NCI-H1417 treated with DMSO at 0.1 percent for 48 hours (cell line): ENCODE results near the gene MAD2L1.

Experiments
- DNase-seq: peaks from one replicate; lab custom pipeline; 2025; lab: John Stamatoyannopoulos, UW

The MAD2L1 gene

DNA sequence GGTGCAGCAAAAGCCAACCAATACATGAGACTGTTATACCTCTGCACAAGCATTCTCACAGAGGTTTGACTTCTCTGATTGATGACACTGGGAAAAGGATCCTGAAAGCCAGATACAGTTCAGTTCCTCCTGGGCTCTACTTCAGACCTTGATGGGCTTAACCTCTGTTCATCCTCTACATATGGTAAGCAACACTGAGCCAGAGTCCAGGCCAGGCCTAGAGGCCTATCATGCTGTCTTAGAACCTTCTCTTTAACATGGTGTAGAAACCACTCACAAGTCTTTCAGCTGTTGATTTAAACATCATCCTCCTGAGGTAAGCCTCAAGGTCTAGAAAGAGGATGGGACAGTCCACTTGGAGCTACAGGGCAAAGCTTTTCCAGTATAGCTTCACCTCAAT lies 9.2 kb downstream of the MAD2L1 start:
- DNase-seq, result no peak

DNA sequence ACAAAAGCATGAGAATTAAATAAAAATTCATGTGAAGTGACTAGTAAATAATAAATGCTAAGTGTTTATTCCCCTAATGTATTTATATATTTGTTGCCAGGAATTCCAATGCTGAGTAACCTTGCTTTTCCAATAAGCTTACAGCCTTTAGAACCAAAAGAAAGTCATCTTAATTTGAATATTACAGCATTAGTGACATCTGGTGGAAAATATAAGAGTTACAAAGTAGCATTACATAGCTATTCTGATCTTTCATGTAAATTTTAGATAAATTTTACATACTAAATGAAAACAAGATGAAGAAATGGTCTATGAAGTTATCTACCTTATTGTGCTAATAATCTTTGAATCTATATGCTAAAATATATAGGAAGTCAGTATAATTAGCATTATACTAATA lies 10.4 kb downstream of the MAD2L1 start:
- DNase-seq, result no peak

DNA sequence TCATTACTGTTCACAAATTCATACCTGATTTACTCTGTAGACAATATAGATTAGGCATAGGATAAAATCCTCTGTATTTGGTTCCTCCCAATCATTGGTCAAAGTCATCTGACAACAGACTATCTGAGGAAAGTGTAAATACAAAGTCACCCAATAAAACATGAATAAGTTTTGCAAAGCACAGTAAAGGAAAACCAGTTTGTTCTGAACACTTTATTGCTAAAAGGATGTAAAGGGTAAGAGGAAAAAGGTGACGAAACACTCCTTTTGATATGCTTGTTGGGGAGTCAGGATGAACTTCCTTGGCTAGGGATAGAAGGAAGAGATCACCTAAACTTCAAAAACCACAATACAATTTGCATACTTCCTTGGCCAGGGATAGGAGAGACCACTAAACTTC lies 10.9 kb downstream of the MAD2L1 start:
- DNase-seq, result no peak

DNA sequence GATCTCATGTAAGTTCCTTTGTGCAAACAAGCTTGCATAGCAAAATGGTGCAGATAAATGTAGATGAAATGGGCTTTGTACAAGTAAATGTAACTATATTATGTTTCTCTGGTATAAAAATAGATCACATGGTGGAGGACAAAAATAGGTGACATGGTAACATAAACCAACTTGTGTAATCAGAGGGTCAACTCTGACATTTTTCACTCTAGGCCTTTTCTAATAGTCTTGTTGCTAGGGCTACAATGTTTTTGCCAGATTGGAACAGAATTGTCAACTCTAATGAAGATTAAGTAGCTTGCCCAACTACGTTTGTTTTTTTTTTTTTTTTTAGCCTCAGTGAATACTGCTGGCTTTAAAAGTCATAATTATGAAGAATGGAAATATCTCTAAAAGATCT lies 11.5 kb downstream of the MAD2L1 start:
- no peak for DNase-seq

DNA sequence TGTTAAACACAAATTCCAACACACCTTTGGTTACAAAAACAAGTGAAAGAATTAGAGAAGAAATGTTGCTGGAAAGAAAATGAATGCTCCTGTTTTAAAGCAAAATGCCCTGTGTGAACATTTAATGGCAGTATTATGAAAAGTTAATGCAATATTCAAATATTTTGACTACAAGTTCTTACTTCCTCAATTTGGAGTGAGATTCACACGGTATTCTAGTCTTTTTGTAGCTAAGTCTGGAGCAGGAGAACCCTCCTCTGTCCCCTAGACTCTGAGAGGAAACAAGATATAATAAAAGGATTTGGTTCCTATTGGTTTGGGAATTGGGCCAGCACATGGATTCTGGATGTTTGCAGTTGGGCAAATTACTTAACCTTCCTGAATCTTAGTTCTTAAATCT lies 12.7 kb downstream of the MAD2L1 start:
- no peak for DNase-seq

DNA sequence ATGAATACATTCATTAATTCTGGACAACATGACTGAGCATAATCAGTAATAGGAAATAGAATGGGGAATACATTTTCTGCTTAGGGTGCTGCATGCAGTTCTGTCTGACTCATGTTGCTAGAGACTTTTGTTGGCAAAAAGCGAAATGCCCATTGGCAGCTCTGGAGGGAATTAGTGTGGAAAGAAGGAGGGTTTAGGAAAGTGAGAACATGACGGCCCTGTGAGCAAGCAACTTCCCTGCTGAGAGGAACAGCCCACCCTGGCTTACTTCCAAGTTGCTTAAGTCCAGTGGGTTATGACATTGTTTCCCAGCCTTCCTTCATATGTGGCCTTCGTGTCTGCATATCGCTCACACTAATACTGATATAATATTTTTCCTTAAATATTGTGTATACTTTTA lies 13.8 kb downstream of the MAD2L1 start:
- DNase-seq, result no peak

DNA sequence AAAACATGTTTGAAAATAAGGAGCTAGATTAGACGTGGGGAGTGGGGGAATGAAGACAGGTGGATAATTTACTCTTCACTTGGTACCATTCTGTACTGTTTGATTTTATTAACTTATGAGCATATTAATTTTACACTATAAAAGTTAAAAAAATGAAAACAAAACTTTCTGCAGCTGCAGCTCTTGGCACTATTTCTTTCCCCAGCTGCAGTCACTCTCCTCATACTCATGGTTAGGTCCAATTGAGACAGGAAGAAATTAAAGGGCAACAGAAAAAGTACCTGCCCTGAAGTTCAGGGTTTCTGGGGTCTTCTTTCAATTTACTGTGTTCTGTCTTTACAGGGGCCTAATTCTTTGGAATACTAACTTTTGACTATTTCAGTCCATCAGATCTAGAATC lies 15.4 kb downstream of the MAD2L1 start:
- no peak for DNase-seq

DNA sequence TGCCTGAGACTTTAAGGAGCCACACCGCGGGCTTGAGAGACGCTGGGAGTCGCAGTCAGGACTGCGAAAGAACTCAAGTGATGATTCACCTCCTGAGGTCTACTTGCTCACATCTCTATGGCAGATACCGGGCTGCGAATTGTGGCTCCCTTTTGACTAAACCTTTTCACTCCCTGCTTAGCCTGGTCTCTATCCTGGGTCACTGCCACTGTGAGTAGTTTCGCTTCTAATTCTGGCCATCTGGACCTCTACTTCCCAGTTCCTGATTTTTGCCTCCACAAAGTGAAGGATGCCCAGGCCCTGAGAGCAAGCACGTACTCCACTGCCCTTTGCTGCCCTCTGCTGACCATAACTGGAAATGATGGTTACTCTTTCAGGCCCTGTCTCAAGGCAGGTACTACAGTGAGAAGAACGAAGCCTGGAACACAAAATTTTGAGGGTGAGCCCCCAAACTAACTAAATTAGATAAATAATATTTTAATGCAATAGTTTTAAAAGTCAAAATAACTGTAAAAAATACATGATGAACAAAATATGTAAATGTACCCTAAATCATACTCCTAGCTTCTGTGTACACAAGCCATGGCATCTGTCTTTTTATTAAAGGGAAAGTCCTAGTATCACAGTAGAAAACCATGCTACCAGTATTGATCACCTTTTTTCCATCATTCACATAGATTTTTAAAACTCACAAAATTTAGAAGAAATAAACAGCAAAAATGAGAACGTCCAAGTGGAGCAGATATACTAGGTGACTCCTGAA lies 16.7 kb downstream of the MAD2L1 start:
- DNase-seq, result no peak

DNA sequence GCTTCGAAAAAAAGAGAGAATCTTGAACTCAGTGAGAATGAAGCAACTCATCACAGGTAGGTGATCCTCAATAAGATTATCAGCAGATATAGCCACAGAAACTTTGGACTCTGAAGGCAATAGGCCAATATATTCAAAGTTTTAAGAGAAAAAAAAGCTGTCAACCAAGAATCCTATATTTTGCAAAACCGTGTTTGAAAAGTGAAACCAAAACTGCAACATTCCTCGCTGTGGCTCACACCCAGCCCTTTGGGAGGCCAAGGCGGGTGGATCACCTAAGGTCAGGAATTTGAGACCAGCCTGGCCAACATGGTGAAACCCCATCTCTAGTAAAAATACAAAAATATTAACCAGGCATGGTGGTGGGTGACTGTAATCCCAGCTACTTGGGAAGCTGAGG lies 22.8 kb downstream of the MAD2L1 start:
- DNase-seq, result no peak

DNA sequence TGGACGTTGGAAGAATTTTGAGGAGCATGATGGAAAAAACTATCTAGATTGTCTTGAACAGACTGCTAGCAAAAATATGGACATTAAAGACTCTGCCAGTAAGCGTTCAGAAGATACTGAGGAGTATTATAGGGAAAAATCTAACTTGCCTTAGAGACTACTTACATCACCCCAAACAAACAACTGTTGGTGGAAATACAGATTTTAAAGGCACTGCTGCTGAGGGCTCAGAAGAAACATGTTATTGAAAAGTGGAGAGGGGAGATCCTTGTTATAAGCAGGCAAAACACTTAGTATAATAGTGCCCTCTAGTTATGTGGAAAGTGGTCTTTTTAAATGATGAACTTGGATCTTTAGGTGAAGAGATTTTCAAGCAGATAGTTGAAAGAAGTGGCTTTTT lies 29.2 kb downstream of the MAD2L1 start:
- DNase-seq, result no peak

DNA sequence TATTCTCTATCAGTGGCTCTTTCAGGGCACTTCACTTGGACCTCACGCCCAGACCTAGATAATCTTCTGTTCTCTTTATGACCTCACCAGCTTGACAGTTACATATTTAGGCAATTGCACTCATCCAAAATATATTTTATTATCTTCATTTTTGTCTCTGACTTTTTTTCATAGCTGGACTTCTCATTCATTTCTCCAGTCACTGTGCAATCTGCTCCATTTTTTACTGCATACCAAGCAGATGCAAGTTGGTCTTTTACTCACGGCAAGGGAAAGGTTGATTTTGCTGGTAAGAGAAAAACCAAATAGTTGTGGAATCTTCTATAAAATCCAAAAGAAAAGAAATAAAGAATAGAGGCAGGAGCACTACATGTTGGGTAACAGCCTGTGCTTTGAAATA lies 31.7 kb downstream of the MAD2L1 start:
- no peak for DNase-seq

DNA sequence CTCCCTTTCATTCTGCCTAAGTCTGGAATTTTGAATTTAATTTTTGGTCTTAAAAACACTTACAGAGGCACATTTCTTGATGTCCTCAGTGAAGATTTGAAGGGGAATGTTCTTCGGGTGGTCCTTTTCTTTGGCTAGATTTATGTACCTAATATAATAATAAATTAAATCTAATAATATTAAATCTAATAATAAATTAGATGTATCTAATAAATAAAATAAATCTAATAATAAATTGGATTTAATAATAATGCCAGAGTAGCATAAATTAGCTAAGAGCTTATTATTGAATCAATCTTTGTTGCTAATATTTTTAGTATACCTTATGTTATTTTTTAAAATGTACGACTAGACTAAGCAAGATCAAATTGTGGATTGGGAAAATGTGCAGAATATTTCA lies 39.8 kb downstream of the MAD2L1 start:
- DNase-seq, result no peak

DNA sequence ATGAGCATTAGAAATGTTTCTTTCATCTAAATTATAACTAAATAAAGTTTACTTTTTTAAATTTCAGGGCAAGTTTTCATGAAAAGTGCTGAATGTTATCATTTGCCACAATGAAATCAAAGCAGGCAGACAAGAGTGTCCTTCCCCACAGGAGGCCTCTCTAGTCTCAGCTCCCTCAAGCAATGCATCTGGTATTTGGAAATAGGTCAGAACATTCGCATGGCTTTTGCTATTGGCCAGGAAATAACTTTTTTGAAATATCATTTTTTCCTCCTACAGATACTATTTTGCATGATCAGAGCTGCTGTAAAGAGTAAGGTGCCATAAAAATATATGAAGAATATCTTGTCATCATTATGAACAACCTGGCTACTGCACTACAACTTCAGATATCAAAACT lies 41.1 kb downstream of the MAD2L1 start:
- no peak for DNase-seq

DNA sequence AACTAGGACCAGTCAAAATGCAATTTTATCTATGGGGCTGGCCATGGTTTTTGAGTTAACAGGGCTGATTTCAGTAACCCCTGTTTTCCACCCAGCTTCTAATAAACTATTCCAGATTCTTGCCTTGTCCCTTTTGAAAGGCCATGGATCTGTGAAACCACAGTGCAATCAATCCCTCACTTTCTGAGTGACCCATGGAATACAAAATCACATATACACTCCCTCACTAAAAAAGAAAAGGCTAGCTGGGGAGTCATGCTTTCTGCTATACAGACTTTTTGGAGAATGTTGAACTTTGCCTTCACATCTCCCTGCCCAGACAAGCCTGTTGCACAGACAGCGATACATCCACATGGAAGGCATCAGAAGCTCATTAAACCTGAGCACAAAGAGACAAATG lies 47.9 kb downstream of the MAD2L1 start:
- no peak for DNase-seq

DNA sequence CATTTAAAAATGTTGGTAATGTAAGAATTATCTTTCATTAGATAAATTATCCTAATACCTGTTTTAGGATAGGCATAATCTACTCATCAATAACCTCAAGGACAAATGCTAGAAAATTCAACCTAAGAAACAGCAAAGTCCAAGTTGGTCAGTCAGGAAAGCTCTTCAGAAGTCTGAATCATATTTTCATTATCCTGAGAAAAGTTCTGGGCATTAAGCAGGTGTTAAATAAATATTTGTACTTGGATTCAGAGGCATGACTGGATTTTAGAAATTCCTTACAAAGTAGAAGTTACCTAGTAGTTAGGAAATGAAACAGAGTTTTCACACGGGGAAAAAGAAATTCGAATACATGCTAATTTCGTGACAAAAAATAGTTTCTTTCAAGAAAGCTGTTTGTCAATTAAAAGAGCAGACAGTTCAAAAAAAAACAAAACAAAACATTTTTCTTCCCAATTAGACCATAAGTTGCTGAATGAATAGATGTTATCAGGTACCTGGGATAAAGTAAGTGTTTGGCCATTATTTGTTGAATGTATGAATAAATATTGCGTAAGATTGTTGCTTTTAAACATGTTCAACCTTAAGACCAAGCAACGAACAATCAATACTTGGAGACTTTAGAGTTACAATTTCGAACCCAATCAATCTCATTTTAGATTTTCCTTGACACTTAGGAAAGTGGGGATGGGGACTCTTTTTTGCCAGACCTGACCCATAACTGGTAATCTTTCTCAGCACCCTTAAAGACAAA lies 48.5 kb downstream of the MAD2L1 start:
- DNase-seq, result no peak

DNA sequence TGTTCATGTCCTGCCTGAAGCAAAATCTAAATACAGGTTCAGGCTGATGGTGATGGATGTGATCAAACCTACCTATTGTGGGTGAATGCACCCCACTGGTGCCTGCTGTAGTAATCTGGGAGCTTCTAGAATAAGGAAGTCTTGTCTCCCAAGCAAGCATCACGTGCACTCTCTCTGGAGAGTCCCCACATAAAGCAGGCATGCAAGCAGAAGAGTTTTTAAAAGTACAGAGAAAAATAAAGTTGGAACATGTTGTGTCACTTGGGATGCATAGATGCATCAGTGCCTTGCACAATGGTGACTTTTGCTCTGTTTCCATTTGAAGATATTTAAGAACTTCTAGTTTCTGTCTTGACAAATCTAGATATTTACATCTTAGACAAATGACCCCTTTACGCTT lies 54.9 kb downstream of the MAD2L1 start:
- no peak for DNase-seq

DNA sequence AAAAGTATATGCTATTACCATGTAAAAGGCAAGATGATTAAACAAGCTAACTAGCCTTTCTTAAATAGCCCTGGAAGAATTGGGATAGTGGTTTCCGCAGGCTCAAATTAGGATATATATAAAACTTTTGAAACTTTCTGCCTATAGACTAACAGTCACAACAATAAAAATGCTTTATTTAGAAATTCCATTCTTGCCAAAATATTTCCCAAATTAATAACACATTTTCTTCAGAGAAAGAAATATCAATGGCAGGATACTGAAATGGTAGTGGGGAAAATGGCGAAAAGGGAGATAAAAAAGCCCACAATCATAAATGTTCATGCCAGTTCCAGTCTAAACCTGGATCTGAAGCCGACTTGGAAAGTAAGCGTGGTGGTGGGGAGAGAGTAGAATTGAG lies 56.0 kb downstream of the MAD2L1 start:
- no peak for DNase-seq

DNA sequence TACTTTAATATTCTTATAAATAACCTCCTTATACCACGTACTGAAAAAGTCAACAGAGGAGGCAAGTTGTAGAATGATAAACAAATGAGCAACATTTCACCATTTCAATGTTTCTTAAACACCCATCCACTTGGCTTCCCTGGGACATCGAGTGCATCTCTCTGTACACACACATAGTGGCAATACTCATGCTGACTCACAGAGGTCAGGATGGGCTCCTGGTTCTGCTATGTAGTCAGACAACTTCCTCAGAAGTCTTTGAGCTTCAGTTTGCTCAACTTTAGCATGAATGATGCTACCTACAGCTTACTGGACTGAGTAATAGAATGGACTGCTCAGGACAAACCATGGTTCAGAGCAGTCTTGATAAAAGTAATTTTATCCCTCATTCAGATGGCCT lies 56.9 kb downstream of the MAD2L1 start:
- DNase-seq, result no peak

DNA sequence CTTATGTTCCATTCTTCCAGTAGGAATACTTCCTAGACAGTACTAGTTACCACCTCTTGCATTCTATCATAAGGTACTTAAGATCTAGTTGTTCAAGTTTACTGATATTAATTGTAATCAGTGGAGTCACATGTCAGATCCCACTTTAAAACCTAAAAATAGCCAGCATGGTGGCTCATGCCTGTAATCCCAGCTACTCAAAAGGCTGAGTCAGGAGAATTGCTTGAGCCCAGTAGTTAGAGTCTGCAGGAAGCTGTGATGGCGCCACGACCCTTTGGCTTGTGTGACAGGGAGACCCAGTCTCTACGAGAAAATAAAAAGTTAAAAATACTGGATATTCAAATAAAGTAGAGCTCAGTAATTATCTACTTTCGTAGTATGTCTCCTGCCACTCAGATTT lies 57.7 kb downstream of the MAD2L1 start:
- DNase-seq, result no peak

DNA sequence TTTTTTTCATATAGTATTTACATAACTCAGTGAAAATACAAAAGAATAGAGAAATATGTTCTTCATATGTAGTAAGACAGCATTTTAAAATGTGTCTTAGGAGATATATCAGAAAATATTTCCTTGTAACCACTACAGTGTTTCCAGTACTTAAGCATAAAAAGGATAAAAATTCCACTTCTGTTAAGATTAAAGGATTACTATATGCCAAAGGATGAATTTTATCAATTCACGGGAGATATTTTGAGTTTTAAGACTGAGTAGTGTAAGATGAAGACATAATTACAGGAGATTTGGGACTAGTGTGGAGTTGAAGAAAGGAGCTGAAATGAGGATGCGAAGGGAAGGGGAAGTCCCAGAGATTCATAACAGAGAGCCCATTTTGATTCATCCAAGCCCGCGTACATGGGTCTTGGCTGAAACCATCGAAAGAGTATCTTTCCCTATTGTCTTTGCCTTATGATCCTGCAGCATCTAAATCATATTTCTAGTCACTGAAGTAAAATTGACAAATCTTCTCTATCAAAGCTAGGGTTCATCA lies 58.7 kb downstream of the MAD2L1 start:
- no peak for DNase-seq

DNA sequence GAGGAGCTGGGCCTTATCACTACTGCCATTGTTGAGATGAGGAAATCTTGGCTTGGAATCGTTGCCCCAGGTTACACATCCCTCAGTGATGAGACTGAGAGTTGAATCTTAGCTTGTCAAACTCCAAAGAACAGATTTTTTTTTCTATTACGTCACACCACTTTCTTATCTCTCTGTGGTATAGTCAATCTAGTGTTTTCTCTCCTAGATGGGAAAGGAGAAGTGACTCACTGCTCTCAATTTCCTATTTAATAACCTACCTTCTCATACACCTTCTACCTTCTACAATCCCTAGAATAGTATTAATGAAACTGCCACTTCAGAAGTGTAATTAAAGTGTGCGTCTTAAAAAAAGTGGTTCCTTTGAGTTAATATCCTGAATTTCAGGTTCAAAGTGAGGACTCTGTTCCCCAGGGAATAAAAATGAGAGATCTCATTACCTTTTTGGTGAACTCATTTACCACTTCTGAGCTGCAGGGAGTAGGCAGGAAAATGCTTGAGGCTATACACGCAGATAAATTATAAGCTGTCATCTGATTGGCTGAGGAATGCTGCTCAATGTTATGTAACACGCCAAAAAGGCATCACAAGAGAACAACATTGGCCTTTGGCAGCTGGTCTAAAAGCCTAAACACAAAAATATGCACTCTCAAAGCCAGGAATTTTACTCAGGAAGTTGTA lies 59.3 kb downstream of the MAD2L1 start:
- DNase-seq, result no peak
